Activated CD4-positive, CD25-positive, alpha-beta regulatory T cell treated with anti-CD3 and anti-CD28 coated beads, Interleukin-2, amount 50 U/mL, for 72 hours (primary cell): Measurements from ENCODE around the gene CARS2.
"Not testable (repeated sequence)": the region's sequence is repeated elsewhere in the genome, so short reads cannot be mapped to it uniquely, and the experiment has no call there.

Source experiments
- DNase-seq: peaks from one replicate; pipeline ENCODE4 v3.0.0; 2021

CARS2 gene

DNA sequence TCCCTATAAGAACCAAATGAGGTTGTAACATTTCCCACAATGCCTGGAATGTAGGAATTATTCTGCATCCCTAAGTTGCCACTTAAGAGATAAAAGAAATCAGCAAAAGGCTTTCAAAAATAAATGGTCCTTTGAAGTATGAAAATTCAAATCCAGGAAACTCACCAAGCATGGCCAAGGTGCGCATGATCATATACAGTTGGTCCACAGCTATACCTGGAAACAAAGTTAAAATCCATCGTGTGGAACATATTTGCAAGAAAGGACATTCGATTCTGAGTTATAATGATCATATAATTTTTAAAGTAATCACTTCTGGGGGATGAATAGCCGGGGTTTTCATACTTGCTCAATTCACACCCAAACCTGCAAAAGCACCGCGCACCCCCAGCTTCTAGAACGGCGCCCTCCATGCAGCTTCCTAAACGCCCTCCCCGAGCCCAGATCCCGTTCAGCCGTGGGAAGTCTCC is 525 bp downstream of the CARS2 start:
- DNase-seq, result no peak

DNA sequence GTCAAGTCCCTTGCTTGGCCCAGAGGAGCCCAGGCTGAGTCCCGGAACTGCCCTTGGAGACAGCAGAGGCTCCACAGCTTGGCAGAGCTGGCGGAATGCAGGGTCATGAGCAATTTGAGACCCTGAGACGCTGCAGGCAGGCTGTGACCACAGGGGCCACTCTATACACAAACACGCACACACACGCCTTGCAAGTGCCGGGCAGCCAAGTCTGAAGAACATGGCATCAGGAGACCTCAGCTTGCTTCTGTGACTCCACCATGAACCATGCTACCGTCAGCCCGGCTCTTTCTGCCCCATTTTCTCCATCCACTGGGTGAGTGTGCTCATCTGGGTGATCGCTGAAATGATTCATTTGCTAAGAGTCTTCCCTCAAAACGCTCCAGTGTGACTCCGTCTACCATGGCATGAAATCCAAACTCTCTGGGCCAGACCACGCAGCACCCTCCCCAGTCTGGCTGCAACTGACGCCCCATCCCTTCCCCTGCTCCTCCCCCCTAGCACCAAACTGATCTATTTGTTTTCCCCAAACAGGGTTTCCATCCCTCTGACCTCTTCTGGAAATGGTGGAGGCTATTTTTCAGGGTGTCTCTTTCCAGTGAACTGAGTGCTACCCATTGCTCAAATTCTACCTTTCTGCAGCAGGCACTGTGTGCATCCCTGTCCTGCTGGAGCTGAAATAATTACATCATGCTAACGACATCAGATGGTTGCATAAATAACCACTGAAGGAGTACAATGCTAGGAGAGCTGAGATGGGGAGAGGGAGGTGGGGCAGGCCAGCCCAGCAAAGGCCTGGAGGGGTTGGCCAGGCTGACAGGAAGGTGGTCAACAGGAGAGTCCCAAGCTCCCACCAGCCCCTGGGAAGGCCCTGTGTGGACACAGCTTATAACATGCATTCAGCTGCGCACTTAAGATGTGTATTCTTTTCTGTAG is 3.1 kb downstream of the CARS2 start:
- DNase-seq, result no peak

DNA sequence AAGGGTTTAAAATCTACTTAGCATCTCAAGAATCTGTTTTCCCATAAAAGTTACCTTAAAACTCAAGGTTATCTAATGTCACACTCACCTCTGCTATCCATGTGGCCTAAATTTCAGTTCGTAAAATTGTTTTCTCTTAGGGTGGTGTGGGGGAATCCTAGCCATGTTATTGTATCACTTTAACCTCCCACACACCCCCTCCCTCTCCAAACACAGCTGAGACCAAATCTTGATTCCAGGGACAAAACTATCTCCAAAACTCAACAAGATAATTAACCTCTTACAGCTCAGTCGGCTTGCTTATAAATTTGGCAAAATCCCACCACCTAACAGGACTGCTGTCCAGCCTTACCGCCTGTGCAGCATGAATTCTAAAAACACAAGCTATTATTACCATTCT is 3.8 kb downstream of the CARS2 start:
- DNase-seq, result no peak

DNA sequence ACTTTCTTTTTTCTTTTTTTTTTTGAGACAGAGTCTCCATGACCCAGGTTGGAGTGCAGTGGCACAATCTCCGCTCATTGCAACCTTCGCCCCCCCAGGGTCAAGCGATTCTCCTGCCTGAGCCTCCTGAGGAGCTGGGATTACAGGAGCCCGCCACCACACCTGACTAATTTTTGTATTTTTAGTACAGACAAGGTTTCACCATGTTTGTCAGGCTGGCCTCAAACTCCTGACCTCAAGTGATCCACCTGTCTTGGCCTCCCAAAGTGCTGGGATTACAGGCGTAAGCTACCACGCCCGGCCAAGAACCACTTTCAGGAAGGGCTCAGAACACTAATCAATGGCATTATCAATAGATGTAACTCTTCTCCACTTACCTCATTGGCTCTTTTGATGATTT is 4.9 kb downstream of the CARS2 start:
- not testable (repeated sequence) for DNase-seq

DNA sequence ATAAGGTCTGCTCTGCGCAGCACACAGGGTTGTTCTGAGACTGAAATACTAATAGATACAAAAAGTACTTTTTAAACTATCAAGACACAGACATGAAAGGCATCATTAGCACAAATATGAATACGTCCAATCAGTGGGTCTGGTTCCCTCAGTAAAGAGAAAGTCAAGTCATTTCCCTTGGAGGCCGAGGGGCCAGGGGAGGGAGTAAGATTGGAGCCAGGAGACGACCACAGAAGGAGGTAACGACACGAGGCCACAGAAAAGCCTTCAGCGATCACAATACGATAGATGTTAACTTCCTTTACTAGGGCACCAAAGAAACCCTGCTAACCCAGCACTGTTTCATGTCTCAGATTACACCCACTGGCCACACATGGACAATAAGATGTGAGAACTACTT is 5.3 kb downstream of the CARS2 start:
- DNase-seq, result no peak

DNA sequence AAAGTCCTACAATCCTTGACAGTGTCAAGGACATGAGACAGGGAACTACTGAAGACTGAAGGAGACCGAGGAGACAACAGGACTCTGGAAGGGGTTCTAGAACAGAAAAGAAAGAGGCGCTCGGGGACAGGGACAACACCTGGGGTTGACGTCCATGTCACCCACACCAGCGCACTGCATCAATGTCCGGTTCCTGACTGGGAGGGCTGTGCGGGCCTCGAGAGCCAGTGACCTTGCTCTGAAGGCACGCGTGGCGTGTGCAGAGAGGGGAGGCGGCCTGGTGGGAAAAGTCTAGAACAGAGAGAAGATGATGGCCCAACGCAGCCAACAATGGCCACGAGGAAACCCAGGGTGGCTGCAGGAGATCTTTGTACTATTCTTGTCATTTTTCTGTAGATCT is 5.7 kb downstream of the CARS2 start:
- no peak for DNase-seq

DNA sequence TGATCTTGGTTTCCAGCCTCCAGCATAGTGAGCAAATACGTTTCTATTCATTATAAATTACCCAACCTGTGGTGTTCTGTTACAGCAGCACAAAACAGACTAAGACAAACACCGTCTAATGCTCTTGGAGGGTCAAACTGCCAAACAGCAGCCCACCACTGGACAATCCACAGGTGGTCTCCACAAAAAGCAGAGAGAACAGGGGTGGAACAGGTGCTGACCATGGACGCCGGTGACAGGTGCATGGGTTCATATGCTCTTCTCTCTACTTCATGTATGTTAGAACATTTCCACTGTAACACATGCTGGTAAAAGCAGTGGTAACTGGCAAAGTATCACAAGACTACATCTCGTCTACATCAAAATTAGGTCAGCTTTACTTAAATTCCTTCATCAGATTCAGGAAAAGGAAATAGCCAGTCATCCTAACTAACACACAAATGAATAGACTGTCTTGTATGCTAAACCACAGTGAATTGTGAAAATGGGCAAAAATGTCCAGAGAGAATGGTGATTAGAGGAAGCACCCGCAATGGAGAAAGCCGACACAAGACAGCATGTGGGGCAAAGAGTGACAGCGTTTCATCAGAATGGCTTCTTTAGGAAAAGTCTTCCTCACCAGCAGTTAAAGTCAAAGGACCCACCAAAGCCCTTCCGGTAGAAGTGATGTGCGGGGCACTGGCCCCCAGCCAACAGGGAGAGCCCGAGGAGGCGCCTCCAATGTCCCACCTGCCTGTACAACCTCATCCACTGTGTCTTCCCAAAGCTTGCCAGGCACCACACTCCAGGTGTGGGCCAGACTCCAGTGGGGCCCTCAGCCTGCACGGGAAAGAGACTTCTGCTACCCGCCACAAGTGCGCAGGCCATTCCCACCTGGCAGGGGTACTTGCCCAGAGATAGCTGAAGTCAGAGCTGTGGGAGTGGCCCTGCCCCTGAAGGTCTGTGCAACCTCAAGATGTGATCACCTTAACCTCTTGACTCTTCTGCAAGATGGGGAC is 6.5 kb downstream of the CARS2 start:
- DNase-seq, result no peak

DNA sequence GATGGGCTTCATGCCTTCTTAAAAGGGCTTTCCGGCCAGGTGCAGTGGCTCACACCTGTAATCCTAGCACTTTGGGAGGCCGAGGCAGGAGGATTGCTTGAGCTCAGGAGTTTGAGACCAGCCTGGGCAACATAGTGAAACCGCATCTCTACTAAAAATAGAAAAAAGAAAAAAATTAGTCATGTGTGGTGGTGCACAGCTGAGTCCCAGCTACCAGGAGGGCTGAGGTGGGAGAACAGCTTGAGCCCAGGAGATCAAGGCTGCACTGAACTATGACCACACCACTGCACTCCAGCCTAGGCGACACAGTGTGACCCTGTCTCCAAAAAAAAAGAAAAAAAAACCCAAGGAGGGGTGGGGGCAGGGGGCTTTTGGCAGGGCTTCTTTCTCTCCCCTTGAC is 7.2 kb downstream of the CARS2 start:
- DNase-seq, result no peak

DNA sequence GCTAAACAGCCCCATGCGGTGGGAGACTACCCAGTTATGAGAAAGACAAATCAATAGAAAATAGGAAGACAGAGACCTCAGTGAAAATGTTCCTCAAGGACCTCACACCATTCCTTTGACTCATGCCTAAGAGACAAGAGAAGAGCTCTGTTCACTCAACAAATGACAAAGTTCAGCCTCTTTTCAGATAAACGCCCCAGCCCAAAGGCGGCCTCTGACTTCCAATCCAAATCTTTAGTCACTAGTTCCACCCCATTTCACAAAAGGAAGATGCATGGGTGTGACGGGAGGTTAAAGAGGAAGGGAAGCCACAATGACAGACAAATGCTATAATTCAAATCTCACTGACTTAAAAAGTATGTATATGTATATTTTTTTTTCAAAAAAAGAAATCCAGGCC is 8.1 kb downstream of the CARS2 start:
- DNase-seq, result no peak

DNA sequence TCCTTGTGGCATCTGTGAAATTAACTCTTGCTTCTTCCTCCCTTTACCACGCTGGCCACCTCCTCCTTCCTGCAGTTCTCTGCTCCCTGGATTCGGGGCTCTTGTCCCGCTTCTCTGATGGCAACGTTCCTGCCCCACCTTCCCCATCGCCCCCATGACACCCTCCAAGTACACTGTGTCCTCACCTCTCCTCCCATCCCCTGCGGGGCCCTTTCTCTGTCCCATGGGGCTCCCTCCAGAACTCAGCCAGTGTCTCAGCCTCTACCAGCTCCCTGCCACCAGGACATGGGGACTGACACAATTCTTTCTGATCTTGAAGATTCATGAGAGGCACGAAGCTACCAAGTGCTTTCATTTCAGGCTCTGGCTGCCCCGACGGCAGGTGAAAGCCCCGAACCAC is 9.1 kb downstream of the CARS2 start:
- DNase-seq, result no peak

DNA sequence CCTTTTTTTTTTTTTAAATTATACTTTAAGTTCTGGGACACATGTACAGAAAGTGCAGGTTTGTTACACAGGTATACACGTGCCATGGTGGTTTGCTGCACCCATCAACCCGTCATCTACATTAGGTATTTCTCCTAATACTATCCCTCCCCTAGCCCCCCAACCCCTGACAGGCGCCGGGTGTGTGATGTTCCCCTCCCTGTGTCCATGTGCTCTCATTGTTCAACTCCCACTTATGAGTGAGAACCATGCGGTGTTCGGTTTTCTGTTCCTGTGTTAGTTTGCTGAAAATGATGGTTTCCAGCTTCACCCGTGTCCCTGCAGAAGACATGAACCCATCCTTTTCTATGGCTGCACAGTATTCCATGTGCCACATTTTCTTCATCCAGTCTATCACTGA is 10.1 kb downstream of the CARS2 start:
- DNase-seq, result not testable (repeated sequence)

DNA sequence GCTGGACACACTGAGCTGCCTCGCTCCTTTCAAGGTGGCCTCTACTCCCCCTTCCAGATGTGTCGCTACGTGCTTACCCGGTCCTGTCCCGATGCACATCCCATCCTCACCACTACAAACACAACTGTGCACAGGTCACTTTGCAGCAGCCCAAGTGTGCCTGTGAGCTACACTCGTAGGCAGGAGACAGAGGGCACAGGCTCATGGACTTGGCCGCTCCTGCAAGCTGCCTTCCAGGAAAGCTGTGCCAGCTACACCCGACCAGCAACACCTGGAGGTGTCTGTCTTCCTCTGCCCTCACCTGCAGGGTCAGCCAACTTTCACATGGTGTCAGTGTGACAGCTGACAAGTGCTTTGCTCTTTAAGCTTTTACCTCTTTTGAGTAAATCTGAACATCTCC is 15.4 kb downstream of the CARS2 start:
- no peak for DNase-seq

DNA sequence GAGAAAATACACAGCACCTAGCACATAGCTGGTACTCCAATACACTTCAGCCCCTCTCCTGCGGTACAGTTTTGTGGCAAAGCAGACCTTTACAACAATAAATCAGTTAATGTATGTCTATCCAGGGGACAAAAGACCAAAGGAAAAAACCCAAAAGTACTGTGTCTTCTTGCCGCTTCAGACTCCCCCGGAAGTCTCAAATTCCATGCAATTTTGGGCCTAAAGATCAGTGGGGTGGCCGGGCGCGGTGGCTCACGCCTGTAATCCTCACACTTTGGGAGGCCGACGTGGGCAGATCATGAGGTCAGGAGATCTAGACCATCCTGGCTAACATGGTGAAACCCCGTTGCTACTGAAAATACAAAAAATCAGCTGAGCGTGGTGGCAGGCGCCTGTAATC is 16.2 kb downstream of the CARS2 start:
- no peak for DNase-seq

DNA sequence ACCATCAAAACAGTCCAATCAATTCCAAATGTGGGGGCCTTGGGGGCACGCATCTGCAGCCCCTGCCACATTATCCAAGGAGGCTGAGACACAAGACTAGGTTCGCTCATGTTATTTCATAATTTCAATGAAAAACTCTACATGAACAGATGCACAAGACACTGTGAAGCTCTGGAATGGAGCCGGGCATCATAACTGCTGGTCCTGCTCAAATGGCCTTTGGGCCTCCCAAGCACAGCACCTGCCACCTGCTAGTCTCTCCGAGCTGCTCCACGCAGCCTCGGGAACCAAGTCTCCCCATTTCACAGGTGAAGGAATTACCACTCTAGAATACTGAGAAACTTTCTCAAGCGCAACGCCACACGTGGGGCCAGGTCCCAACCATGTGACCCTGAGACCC is 16.9 kb downstream of the CARS2 start:
- no peak for DNase-seq

DNA sequence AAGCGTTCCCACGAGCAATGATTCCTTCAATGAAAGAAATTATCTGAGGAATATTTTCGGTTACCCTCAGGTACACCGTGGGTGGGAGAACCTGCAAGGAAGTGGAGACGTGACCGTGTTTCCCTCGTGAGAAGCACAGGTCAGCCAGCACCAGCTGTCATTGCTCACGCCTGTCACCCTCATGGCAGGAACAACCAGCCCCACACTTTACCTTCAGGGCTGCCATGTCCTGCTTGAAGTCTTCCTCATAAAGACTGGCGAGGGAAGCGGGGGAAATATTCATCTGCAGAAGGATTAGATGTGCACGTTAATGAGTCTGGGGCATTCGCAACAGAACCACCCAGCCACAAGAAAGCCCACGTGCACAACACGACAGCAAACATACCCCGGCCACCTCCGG is 18.2 kb downstream of the CARS2 start:
- no peak for DNase-seq

DNA sequence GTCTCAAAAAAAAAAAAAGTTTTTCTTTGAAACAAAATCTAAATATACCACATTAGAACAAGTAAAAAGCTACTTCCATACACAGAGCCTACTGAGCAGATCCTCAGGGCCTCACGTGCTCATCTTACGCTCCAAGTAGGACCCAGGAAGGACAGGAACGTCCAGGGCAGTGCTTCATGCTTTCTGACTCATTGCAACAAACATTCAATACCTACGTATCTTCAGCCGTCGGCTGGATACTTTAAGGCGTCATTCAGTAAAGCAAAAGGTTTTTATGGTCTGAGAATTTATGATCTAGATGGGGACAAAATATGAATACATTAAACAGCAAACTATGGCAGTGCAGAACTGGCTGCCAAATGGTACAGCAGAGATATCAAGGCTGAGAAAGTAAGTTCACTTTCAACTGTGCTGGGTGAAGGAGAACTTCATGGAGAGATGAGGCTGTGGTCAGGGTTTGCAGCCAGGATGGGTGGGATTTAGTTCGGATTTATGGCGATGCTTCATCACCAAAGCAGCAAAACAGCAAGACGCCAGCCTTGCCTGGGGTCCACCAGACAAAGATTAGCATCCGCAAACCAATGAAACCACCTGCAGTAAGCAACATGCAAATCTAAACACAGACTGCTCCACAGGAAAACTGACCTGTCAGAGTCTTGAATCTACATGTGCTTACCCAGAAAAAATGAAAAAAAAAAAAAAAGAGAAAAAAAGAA is 20.5 kb downstream of the CARS2 start:
- DNase-seq, result no peak

DNA sequence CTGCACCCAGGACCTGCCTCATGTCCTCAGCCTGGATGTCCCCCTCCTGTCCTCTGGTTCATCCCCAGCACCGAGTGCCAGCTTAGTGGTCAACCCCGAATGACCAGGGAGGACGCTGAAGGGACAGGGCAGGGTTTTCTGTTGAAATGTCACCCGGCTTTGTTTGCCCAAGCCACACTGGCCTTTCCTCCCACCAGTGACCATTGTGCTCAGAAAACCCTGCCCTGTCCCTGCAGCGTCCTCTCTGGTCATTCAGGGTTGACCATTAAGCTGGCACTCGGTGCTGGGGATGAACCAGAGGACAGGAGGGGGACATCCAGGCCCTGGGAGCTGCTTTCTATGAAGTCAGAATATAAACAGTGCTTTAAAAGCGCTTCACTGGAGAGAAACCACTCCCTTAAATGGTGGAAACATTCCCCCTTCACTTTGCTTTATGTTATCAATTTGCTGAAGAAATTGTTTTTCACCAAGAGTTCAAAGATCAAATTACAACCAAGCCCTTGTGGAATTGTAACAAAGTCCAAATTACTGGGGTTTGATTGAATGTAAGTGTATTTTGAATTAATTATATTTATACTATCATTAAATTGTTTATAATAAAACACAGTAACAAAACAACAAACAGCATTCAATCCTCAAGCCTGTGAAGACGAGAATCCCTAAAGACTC is 21.4 kb downstream of the CARS2 start:
- no peak for DNase-seq

DNA sequence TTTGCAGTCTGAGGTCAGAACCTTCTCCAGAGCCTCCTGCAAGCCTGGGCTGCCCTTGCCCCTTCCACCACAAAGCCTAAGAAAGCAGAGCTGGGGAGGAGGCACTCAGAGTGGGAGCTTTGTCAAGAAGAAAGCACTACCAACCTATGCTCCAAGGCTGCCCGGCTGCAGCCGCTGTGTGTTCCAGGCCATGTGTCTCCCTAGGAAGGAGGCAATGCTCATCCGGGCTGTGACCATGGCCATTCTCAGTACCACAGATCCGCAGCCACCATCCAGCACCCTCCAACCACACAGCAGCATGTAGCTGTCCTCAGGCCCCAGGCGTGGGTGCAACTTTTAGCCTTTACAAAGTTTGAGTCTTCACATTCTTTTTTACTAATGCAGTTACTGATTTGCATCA is 22.0 kb downstream of the CARS2 start:
- DNase-seq, result no peak

DNA sequence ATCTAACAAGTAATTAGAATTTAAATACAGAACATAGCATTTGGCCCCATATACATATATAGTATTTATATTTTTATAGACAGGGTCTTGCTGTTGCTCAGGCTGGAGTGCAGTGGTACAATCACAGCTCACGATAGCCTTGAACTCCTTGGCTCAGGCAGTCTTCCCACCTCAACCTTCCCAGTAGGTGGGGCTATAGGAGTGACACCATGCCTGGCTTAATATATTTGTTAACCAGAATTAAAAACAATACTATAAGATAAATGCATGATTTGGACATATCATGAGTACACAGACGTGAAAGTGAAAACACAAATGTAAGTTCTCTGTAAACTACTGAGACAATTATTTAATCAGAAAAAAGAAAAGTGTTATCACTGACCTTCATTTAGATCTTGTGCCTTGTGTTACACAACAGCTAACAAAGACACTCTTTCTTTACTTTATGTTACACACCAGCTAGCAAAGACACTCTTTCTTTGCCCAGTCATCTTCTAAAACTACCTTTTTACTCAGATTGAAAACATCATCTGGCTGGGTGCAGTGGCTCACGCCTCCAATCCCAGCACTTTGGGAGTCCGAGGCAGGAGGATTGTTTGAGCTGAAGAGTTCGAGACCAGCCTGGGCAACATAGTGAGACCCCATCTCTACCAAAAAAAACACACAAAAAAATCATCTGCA is 22.6 kb downstream of the CARS2 start:
- no peak for DNase-seq

DNA sequence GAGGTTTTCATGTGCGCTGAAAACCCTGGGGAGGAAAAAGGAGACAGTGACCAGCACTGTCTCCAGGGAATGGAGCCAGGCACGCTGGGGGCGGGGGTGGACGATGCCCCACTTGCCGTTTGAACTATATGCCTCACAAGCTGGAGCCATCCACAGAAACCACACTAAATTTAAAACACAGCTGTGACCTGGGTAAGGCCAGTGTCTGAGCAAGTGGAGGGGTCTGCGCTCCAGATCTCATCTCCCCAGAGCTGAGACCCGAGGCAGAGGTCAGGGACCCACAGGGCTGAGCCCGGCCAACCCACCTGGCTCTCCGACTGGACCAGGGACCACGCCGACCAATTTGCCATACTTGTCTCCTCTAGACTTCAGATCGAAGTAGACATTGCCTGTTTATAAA is 23.2 kb downstream of the CARS2 start:
- no peak for DNase-seq

DNA sequence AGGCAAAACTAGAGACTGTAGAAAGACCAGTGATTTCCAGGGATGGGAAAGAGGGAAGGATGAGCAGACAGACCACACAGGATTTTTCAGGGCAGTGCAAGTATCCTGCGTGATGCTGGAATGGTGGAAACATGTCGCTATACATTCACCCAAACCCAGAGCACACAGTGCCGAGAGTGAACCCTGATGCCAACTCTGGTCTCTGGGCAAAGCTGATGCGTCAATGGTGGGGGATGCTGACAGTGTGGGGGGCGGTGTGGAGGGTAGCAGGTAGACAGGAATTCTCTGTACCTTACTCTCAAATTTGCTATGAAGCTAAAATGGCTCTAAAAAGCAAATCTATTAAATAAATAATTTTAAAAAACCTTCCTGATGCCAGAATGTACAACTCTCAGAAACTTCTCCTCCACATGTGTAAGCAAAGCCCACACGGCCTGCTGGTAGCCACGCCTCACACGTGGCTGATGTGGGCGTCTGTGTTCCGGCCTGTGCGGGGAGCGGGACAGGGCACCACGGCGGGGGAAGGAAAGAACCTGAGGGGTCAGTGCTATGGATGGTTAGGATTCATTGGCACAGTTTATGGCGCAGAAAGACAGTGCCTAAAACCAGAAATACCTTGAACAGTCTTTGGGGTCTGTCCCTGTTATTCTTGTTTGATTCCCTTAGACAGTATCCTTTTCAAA is 23.9 kb downstream of the CARS2 start:
- DNase-seq, result no peak
